GM18526 (cell line): ENCODE data around the gene ISG20.
A peak's percentile ranks its signal among the peaks of the same experiment; 100 is the strongest.

Source experiments
- POLR2A ChIP-seq: IDR thresholded peaks from 3 replicates; pipeline ENCODE4 v1.6.1; 2011; ENCODE audit not compliant: insufficient read length; ENCODE audit errors: extremely low read depth

Gene ISG20

DNA sequence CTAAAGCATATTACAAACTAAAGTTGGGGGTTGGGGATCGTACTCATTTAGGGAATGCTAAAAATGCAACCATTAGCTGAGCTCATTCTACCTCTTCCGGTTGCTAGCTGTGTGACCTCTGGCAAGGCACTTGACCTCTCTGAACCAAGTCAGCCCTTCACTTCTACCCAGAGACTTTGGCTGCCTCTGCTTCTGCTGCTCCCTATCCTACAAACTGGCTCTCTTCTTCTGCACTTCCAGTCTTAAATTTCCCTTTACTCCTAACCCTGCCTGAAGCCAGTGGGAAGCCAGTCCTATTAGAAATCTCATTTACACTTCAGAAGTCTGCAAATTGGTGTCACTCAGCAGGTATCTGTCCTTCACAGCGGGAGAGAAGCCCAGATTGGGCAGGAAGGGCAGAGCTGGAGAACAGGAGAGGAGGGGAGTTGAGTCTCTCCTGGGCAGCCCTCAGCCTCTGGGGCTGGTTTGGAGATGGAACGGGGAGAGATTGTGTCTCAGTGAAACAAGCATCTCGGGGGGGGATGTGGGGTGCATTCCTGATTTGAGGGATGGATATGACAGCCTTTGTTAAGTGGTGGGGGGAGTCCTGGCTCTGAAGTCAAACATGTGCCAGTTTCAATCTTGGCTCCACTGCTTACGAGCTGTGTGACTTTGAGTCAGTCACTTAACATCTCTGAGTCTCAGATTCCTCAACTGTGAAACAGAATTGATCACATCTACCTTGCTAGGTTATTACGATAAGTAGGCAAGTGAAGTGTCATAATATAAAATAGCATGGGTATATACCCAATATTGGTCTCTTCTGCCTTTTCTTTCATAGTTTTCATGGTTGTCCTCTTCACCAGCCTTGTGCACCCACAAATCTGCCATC is 25.5 kb upstream of the ISG20 start:
- TF ChIP-seq POLR2A: no peak

DNA sequence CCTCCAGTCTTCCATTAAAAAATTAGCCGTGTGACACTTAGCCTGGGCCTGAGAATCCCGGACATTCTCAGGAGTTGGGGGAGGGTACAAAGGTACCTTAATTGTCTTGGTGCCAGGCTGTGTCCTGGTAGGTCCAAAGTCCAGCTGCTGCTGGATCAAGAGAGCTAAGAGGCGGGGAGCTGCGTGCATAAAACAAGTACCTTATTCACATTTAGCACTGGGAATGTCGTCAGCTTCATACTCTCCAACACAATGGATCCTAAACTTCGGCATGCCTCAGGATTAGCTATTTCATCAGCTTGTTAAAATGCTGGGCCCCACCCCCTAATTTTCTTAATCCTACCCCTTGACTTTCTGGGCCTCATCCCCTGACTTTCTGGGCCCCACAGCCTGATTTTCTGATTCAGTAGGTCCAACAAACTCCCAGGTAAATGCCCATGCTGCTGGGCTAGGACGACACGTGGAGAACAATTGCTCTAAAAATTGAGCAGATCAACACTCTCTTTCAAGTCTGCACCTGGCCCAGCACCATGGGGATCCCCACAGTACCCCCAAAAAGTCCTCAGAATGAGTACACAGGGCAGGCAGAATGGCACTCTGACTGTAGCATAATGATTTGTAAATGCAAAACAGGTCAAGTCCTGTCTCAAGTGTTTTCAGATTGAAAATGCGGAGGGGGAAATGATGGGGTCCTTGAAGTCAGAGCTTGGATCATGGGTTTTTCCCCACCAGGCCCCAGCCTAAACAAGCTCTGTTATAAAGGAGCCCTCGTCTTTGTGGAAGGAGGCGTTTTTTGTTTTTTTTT is 23.3 kb upstream of the ISG20 start:
- TF ChIP-seq POLR2A: no peak

DNA sequence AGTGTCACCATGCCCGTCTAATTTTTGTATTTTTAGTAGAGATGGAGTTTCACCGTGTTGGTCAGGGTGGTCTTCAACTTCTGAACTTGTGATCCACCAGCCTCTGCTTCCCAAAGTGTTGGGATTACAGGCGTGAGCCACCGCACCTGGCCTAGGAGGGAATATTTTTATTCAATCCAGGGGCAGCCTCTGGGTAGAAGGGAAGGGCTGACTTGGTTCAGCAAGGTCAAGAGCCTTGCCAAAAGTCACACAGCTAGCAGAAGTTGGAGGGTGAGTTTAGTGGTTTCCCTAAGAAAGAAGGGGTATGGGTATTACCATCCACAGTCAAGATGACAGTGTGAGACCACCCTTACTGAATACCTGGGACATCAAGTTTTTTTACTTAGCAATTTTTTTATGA is 22.6 kb upstream of the ISG20 start:
- TF ChIP-seq POLR2A: no peak

DNA sequence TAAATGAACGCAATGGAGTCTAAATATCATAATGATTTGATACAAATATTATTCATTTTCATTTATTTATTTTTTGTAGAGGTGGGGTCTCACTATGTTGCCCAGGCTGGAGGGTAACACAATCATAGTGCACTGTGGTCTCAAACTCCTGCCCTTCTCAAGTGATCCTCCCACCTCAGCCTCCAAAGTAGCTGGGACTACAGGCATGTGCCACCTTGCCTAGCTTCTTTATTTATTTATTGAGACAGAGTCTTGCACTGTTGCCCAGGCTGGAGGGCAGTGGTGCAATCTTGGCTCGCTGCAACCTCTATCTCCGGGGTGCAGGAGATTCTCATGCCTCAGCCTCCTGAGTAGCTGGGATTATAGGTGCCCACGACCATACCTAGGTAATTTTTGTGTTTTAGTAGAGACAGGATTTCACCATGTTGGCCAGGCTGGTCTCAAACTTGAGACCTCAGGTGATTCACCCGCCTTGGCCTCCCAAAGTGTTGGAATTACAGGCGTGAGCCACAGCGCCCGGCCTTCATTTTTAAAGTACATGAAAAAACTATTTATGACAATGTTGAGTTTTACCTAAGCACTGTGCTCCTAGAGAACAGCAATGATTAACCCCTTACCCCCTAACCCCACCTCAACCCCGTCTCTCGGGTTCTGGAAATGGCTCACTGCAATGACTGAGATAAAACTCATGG is 21.6 kb upstream of the ISG20 start:
- TF ChIP-seq POLR2A: no peak

DNA sequence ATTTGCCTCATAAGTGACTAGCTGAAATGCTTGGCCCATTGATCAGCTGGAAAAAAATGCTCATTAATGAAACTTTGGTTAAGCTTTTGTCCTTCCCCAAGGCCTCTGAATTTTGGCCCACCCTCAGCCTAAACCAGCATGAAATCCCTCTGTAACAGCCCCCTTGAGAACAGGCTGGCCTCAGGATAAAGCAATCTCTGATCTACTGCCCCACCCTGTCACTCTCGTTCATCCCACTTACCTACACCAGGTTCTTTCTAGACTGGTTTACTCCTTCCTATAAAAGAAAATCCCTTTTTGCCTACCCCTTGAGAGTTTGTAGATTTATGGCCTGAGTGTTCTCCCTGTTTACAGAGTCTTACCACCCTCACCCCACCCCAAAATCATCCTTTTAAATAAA is 21.0 kb upstream of the ISG20 start:
- TF ChIP-seq POLR2A: no peak

DNA sequence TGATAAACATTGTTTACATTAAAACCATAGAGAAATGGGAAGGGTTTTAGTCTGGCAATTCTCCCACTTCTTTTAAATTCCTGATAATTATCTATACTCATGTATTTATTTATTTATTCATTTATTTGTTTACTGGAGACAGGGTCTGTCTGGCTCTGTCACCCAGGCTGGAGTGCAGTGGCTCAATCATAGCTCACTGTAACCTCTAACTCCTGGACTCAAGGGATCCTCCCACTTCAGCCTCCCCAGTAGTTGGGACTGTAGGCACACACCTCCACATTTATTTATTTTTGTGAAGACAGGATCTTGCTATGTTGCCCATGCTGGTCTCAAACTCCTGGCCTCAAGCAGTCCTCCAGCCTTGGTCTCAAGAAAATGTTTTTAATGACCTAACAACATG is 20.1 kb upstream of the ISG20 start:
- TF ChIP-seq POLR2A: no peak

DNA sequence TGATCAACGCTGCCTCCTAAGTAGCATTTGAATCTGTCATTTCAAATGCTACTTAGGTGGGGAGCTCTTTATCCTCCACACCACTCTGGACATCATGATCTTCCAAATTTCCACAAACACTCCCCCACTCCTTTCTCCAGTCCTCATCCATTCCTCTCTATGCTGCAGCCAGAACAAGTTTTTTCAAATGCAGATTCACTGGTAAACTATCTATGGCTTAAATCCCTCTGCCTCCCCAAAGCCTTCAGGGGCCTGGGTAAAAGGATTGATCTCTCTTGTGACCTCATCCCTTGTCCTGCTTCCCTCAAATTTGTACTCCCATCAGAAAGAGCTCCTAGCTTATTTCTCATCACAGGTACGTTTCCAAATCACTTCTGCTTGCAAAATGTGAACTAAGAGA is 19.0 kb upstream of the ISG20 start:
- TF ChIP-seq POLR2A: no peak

DNA sequence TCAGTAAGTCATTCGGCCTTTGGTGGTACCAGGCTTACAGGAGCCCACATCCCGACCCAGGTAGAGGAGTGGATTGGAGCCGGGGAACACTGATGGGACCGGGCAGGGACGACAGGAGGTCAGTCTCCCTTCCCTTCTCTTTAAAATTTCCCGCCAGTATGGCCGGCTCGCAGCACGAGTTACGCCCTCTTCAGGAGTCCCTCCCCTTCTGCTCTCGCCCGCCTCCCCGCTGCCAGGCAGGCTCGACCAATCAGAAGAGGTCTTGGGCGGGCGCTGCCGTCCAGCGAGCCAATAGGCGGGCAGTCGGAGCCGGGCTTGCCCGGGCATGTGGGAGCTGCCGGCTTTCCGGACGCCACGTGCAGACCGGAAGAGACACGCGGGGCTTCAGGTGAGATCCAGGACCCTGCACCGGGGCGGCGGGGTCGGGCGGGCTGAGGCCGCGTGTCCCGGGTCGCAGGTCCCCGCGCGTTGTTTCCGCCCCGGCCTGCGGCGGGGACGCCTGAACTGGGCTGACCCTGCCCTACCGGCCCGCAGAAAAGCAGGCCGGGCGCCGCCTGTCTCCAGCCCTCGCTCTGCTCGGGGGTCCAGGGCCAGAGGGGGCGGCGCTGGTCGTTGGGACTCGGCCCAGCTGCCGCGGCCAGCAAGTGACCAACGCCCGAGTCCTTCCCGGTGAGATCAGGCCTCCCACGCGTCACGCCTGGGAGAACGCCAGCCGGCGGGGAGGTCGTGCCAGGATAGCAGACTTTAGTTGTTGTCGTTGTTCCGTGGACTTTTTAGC is 17.6 kb upstream of the ISG20 start, which contains the start of gene AEN:
Gene AEN (plus strand): TSS at position 346 of the 778 bp plus-strand sequence. CDS start 4,870 bp downstream, outside the sequence.
- TF ChIP-seq POLR2A: peak; percentile 66

DNA sequence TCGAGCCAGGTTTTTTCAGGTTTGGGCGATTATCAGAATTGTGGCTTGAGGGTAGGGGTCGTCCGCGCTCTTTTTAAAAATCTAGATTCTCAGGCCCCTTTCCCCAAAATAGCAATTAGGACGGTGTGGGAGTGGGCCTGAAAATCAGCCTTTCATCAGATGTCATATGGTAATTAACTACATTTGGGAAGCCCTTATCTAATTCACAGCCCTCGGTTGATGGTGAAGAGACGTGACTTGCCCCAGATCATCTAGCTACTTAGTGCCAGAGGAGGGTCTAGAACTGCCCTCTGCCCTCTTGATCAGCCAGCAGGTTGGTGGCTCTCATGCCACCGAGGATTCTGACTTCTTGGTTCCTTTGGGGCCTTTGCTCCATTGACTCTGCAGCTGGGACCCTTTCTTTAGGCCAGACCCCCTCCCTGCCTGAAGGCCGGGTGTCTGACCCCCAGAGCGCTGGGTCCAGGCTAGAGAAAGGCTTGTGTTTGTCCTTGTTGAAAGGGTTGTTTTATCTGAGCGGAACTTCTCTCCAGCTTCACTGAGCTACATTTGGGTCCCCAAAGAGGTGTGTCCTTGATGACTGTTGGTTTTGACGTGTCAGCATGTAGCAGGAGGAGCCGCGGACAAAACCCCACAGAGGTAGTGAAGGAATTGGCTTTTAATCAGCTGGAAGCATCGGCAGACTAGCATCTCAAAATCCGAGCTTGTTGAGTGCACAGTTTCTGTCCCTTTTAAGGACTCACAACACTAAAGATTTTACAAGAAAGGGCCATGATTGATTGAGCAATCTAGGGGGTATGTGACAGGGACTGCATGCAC is 16.8 kb upstream of the ISG20 start:
- TF ChIP-seq POLR2A: no peak

DNA sequence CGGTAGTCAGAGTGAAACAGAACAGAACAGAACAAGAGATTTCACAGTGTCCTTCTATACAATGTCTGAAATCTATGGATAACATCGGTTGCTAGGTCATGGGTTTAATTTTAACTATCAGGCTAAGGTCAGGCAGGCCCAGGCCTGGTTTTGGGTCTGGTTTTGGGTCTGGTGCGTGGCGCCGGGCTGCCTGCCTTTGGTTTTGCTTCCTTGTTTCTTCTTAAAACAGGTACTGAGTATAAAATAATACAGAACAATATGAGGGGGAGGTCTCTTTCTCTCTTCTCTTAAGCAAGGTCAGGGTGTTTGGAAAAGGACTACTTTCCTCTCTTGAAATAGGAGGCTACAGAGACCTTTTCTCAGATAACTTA is 16.2 kb upstream of the ISG20 start:
- TF ChIP-seq POLR2A: no peak

DNA sequence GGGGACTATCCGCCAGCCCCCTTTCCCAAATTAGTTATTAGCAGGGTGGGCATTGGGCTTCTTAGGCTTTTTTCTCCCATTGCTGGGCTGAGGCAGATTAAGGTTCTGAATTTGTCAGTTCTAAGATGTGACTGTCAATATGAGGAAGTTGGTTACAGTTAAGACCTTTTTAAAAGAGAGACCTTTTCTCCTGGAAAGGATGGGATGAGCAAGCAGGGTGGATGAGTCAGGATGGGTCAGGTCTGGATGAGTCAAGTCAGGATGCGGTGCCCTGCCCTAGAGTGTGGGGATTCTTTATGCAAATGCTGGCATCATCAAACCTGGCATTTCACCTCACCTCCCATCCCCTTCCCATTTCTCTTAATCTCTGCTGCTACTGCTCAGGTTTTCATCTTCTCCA is 15.8 kb upstream of the ISG20 start:
- no peak for TF ChIP-seq POLR2A

DNA sequence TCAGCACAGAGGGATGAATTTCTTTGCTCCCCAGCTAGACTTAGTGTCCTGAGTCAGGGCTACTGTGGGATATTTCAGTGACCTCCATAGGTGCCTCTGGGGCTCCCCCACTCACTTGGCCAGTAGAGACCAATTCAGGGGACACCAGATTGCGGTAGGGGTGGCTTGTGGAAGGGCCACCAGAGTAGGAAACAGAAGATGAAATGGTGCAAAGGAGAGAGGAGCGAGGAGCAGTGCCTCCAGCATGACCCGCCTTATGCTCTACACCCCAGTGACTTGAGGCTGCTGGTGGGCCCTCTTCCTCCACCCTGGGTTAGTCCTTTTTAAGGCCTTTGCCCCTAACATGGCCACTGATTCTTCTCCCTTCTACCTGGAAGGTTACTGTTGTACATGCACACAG is 15.2 kb upstream of the ISG20 start:
- no peak for TF ChIP-seq POLR2A

DNA sequence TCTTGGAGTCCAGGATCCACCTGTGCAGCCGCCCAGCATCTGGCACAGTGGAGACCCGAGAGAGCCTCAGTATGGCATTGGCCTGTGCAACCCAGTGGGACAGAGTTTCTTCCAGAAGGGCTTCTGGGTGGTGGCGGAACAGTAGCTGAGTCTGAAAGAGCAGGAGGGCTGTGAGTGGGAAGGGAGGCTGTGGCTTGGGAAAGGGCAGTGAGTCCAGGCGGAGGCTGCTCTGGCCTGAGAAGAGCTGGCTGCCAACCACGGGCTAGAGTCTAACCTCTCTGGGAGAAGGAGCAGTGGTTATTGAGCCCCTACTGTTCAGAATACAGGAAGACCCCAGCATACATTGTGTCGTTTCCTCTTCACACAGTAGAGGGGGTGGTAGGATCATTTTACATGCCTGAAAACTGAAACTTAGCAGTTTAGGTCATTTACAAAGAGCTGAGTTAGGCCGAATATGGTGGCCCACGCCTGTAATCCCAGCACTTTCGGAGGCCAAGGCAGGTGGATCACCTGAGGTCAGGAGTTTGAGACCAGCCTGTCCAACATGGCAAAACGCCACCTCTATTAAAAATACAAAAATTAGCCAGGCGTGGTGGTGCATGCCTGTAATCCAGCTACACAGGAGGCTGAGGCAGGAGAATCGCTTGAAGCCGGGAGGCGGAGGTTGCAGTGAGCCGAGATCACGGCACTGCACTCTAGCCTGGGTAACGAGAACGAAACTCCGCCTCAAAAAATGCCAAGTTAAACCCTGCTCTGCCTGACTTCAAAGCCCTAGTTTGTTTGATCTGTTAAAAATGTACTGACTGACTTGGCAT is 14.5 kb upstream of the ISG20 start:
- TF ChIP-seq POLR2A: no peak
